ENCODE measurements around the gene UST.

GRCh38 chr6:148827416-148828045 lies 80.7 kb downstream of the UST start:
- TF ChIP-seq CTCF (IDR thresholded peaks at IDR 0.05; ENCODE audit: insufficient read depth, low read length, poor library complexity, severe bottlenecking) (no peak), EZH2phosphoT487 (conservative IDR thresholded peaks at IDR 0.05; ENCODE audit: low read length) (no peak)

Data from SU-DHL-6 (cell line).